ENCODE measurements around the gene OSER1. TPM values are rescaled to one million over a fixed set of nuclear protein-coding genes. Genes with fewer than 3 reads are reported as not detected.

Gene OSER1
- polyA plus RNA-seq, 1 of the 3 experiments (the other 2 are of a cell fraction), result 22.3 TPM

DNA sequence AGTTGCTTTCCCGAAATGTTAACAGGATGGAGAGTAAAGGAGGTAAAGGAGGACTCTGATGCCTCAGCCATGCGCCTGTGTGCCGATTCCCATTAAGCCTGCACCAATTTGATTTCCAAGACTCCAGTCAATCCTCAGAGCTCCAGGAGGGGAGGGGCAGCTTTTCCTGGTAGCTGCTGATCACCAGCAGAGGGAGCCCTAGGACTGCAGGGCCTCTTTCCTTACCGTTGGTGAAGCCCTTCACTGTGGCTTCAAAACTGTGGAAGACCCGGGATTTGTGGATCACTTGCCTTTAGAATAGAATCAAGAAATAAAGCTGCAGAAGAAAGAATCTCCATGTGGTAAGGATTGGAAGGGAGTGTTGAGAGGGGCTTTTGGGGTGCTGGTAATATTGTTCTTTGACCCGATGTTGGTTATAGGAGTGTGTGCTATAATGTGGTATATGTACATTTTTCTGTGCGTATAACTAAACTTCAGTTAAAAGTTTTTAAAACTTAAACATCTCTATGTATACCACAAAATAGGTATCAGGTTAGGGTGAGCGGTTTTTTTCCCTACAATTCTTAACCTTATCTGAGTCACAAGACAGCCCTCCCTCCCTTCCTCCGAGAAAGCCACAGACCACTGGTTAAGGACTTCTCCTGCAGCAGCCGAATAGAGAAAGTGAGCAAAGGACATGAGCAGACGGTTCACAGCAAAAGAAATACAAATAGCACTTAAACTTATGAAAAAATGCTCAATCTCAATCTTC is 6.9 kb upstream of the OSER1 start:
- H3K4me1 ChIP-seq (ENCODE audit: control insufficient read depth in 1 of 2, insufficient read depth in 2 of 2, low read depth in 1 of 2, low read length in 1 of 2), result peaks cover 0 to 9% of the 10 kb centered on the region in 2 experiments; a peak in 1 of 4 replicates
- H4K20me1 ChIP-seq (ENCODE audit: insufficient read depth), result no peaks in the 10 kb centered on the region
- ChIA-PET CTCF (interaction anchor here (0.5 to 11.2 kb wide), 57 partner anchors 8 to 464 kb away, joined by 3 to 264 read pairs (median 4); partner anchors contain the start of genes FITM2, GDAP1L1, R3HDML and TTPAL), POLR2A (interaction anchor here (1.2 kb wide), 2 partner anchors 94 to 168 kb away, joined by 3 read pairs; no protein-coding TSS in a partner anchor)
- peak; percentile 62 for DNase-seq
- no peak overlapping the region for H3K27ac ChIP-seq (ENCODE audit: low read depth in 2 of 2, low read length in 1 of 2)
- no peak overlapping the region for H2AFZ ChIP-seq (ENCODE audit: low read depth)
- H3K79me2 ChIP-seq (ENCODE audit: insufficient read depth), result 0 out of 2 replicates have a peak, but pooled peaks cover 6% of the 10 kb centered on the region
- no peaks in the 10 kb centered on the region for H3K9me3 ChIP-seq
- H3K4me3 ChIP-seq (ENCODE audit: low read depth in 2 of 2, low read length in 1 of 2), result no peak overlapping the region; a peak in 1 of 4 replicates
- no peaks in the 10 kb centered on the region for H3K9me2 ChIP-seq
- no peaks in the 10 kb centered on the region for H3K36me3 ChIP-seq (replicated peaks in 1 of 2; ENCODE audit: control insufficient read depth in 1 of 2, insufficient read depth in 2 of 2, low read length in 1 of 2)
- H3K4me2 ChIP-seq, result no peak overlapping the region
- H3K27me3 ChIP-seq (ENCODE audit: insufficient read depth), result no peaks in the 10 kb centered on the region
- no peaks in the 10 kb centered on the region for H3F3A ChIP-seq (replicated peaks; ENCODE audit: insufficient read depth)
- 60% methylated on average over 11 of the region's 11 CpGs for whole genome bisulfite sequencing (ENCODE audit: low lambda C conversion rate)
- H3K9ac ChIP-seq, result no peak overlapping the region
- TF ChIP-seq RAD21 (IDR thresholded peaks at IDR 0.05; ENCODE audit: low read length) (peak; percentile 92), GABPA (IDR thresholded peaks at IDR 0.05; ENCODE audit: low read depth) (no peak), SMC3 (IDR thresholded peaks at IDR 0.05; ENCODE audit: low read depth, low read length) (peak; percentile 79)
- TF ChIP-seq, protein P1, sequence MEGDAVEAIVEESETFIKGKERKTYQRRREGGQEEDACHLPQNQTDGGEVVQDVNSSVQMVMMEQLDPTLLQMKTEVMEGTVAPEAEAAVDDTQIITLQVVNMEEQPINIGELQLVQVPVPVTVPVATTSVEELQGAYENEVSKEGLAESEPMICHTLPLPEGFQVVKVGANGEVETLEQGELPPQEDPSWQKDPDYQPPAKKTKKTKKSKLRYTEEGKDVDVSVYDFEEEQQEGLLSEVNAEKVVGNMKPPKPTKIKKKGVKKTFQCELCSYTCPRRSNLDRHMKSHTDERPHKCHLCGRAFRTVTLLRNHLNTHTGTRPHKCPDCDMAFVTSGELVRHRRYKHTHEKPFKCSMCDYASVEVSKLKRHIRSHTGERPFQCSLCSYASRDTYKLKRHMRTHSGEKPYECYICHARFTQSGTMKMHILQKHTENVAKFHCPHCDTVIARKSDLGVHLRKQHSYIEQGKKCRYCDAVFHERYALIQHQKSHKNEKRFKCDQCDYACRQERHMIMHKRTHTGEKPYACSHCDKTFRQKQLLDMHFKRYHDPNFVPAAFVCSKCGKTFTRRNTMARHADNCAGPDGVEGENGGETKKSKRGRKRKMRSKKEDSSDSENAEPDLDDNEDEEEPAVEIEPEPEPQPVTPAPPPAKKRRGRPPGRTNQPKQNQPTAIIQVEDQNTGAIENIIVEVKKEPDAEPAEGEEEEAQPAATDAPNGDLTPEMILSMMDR (IDR thresholded peaks at IDR 0.05), result peak; percentile 84
- TF ChIP-seq, protein P2, sequence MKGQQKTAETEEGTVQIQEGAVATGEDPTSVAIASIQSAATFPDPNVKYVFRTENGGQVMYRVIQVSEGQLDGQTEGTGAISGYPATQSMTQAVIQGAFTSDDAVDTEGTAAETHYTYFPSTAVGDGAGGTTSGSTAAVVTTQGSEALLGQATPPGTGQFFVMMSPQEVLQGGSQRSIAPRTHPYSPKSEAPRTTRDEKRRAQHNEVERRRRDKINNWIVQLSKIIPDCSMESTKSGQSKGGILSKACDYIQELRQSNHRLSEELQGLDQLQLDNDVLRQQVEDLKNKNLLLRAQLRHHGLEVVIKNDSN (IDR thresholded peaks at IDR 0.05; ENCODE audit: borderline replicate concordance, low read depth), result no peak
- TF ChIP-seq, protein P3, sequence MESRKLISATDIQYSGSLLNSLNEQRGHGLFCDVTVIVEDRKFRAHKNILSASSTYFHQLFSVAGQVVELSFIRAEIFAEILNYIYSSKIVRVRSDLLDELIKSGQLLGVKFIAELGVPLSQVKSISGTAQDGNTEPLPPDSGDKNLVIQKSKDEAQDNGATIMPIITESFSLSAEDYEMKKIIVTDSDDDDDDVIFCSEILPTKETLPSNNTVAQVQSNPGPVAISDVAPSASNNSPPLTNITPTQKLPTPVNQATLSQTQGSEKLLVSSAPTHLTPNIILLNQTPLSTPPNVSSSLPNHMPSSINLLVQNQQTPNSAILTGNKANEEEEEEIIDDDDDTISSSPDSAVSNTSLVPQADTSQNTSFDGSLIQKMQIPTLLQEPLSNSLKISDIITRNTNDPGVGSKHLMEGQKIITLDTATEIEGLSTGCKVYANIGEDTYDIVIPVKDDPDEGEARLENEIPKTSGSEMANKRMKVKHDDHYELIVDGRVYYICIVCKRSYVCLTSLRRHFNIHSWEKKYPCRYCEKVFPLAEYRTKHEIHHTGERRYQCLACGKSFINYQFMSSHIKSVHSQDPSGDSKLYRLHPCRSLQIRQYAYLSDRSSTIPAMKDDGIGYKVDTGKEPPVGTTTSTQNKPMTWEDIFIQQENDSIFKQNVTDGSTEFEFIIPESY (IDR thresholded peaks at IDR 0.05; ENCODE audit: borderline replicate concordance, low read depth), result no peak

DNA sequence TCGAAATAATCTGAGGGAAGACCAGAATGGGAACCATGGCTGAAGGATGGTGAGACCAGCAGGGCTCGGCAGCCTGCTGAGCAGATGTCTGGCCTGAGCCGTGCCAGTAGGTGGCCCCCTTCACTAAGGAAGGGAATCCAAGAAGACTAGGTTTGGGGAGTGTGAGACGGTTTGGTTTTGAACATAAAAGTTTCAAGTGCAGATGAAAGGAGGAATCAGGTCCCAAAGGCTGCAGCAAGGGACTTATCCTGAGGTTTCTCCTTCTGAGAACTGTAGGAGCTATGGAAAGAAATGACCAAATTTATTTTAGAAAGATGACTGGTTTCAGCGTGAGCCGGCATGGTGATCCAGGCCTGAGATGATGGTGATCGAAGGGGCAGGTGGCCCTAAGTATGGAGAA is 4.6 kb upstream of the OSER1 start:
- no peaks in the 10 kb centered on the region for H4K20me1 ChIP-seq (ENCODE audit: insufficient read depth)
- ChIA-PET CTCF (interaction anchor here (0.6 to 11.2 kb wide), 33 partner anchors 9 to 552 kb away, joined by 3 to 264 read pairs (median 4); partner anchors contain the start of genes FITM2 and GDAP1L1), POLR2A (no interaction called here)
- peaks cover 10% of the 10 kb centered on the region for H3K79me2 ChIP-seq (ENCODE audit: insufficient read depth)
- H3K36me3 ChIP-seq (replicated peaks in 1 of 2; ENCODE audit: control insufficient read depth in 1 of 2, insufficient read depth in 2 of 2, low read length in 1 of 2), result no peaks in the 10 kb centered on the region
- peaks cover 0 to 7% of the 10 kb centered on the region in 2 experiments; a peak in 2 of 4 replicates for H3K4me1 ChIP-seq (ENCODE audit: control insufficient read depth in 1 of 2, insufficient read depth in 2 of 2, low read depth in 1 of 2, low read length in 1 of 2)
- H3K9me2 ChIP-seq, result no peaks in the 10 kb centered on the region
- peak; percentile 69 for DNase-seq
- 50% methylated on average over 7 of the region's 7 CpGs for WGBS (ENCODE audit: low lambda C conversion rate)
- H2AFZ ChIP-seq (ENCODE audit: low read depth), result no peak overlapping the region
- no peaks in the 10 kb centered on the region for H3K9me3 ChIP-seq
- TF ChIP-seq RAD21 (IDR thresholded peaks at IDR 0.05; ENCODE audit: low read length) (peak; percentile 91), SIN3A (IDR thresholded peaks at IDR 0.05; ENCODE audit: borderline replicate concordance, low read depth, low read length) (no peak), POLR2AphosphoS5 (IDR thresholded peaks at IDR 0.05; ENCODE audit: low read depth, low read length) (no peak), RCOR1 (IDR thresholded peaks at IDR 0.05; ENCODE audit: low read length) (peak; percentile 30; the same call in 1 of the 2 replicates), SMC3 (IDR thresholded peaks at IDR 0.05; ENCODE audit: low read depth, low read length) (peak; percentile 72), FOXJ3 (CRISPR knock-in tag; IDR thresholded peaks at IDR 0.05) (0 out of 2 replicates have a peak, but pooled peaks have one; percentile 43)
- TF ChIP-seq, protein P4, sequence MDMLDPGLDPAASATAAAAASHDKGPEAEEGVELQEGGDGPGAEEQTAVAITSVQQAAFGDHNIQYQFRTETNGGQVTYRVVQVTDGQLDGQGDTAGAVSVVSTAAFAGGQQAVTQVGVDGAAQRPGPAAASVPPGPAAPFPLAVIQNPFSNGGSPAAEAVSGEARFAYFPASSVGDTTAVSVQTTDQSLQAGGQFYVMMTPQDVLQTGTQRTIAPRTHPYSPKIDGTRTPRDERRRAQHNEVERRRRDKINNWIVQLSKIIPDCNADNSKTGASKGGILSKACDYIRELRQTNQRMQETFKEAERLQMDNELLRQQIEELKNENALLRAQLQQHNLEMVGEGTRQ (IDR thresholded peaks at IDR 0.05; ENCODE audit: borderline replicate concordance, low read depth, low read length), result no peak
- TF ChIP-seq, protein P1 (IDR thresholded peaks at IDR 0.05), result peak; percentile 90
- peaks cover 2% of the 10 kb centered on the region for H3F3A ChIP-seq (replicated peaks; ENCODE audit: insufficient read depth)
- no peak overlapping the region; a peak in 1 of 4 replicates for H3K4me3 ChIP-seq (ENCODE audit: low read depth in 2 of 2, low read length in 1 of 2)
- no peak overlapping the region for H3K4me2 ChIP-seq
- no peaks in the 10 kb centered on the region for H3K27me3 ChIP-seq (ENCODE audit: insufficient read depth)
- no peak overlapping the region for H3K27ac ChIP-seq (ENCODE audit: low read depth in 2 of 2, low read length in 1 of 2)
- H3K9ac ChIP-seq, result no peak overlapping the region

Data from SK-N-SH (cell line).